ENCODE data around the gene OR9G4. TPM values are rescaled to one million over a fixed set of nuclear protein-coding genes. Genes with fewer than 3 reads are reported as not detected.

Gene OR9G4
- total RNA-seq = not detected
- long read RNA-seq = 0 reads

DNA sequence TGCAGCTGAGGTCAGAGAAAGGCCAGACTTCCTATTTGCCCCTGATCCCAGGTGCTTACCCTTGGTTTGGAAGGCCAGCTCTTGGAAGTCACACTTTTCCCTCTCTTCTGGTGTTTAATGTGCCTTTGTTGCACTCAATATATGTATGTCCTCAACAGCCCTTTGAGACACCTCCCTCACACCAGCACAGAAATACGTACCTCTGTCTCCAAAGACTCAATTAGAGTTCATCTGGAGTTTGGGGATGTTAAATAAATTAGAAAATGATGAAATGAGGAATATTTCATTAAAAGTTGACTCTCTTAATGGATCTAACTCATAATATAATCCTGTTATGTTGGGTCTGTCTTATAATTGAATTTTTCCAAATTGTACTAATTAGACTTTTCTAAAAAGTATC is at the start of gene OR9G4:
Gene OR9G4 (minus strand): TSS at position 101 of the 400 bp plus-strand sequence. CDS start 4,931 bp downstream, outside the sequence.
- intact Hi-C loops (cut with DNase I) = no loop called here
- no peak for ATAC-seq
- no peak for DNase-seq (ENCODE audit: missing footprints)

DNA sequence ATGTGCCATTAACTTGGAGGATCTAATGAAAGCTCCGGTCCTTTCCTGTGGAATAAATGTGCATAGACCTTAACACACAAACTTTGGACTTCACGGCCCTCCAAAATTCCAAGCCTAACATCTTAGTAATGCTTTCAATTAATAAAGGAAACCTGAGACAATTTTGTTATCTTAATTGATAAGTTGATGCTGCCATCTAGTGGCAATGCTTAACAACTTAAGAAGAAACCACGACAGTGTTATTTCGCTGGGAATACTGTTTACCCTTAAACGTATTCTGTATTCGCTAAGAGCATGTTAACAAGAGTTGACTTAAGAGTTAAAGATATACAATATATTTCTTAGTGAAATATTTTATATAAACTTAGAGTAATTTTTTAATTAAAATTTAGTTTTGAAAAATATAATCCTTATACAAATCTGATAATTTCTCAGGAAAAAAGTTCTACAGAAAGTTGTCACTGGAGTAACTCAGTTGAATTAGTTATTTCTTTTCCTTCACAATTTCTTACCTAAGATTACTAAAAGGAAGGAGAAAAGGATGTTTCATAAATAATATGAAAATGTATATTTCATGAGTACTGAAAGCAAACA is 35.0 kb upstream of the OR9G4 start:
- DNase-seq (ENCODE audit: missing footprints) (no peak), ATAC-seq (no peak)
- intact Hi-C loops (cut with DNase I) = loop anchor here (10.0 kb wide), 2 partner anchors 159 to 839 kb away; no protein-coding TSS in a partner anchor

DNA sequence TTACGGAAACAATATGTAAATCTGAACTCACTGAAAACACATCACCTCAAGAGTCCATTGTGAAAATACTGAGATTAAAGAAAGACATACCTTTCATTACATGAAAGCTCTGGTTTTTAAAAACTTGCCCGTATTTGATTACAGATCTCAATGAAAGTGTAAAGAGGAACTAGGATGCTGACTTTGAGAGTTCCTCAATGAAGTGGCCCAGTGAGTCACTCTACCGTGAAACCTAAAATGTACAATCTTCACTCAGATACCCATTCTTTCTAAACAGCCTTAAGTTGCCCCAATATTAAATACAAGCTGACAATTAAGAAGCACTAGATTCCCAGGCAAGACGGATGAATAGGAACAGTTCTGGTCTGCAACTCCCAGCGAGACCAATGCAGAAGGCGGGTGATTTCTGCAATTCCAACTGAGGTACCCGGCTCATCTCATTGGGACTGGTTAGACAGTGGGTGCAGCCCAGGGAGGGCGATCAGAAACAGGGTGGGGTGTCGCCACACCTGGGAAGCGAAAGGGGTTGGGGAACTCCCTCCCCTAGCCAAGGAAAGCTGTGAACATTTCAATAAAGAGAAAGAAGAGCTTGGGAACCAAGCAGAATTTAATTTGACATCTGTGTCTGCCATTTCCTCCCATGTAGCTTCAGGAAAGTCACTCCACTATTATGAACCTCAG is 33.8 kb upstream of the OR9G4 start:
- intact Hi-C loops (cut with DNase I) = loop anchor here (10.0 kb wide), 2 partner anchors 158 to 838 kb away; no protein-coding TSS in a partner anchor
- DNase-seq (ENCODE audit: missing footprints) (no peak), ATAC-seq (no peak)

DNA sequence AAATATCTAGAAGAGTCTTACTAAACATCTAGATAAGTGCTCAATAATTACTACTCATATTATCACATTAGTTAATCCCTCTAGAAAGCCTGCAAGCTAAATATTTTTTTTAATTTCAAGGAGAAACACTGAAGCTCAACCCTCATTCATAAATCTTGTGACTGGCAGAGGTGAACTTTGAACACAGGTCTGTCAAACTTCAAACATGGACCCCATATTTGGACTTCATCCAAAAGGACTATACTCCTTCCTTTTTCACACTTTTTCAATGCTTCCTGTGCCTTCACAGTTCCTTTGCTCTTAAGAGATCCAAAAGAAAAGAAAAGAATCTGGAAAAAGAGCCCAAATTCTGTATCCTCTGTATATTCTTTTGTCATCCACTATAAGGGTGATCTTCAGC is 28.3 kb upstream of the OR9G4 start:
- no peak for DNase-seq (ENCODE audit: missing footprints)
- intact Hi-C loops (cut with DNase I) = no loop called here
- ATAC-seq = no peak

DNA sequence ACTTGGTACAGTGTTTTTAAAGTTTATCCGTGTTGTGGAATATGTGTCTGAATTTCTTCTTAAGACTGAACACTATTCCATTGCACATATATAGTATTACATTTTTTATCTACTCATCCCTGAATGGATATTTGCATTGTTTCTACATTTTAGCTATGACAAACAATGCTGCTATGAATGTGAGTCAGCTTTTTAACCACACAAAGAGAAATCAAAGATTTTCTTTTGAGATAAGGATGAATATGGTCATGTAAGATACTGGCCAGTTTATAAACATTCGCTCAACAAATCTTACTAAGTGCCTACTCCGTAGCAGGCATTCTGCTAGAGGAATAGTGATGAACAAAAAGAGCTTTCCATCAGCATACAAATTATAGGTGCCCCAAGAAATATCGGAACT is 16.5 kb upstream of the OR9G4 start:
- intact Hi-C loops (cut with DNase I) = no loop called here
- ATAC-seq = no peak
- DNase-seq (ENCODE audit: missing footprints) = no peak

DNA sequence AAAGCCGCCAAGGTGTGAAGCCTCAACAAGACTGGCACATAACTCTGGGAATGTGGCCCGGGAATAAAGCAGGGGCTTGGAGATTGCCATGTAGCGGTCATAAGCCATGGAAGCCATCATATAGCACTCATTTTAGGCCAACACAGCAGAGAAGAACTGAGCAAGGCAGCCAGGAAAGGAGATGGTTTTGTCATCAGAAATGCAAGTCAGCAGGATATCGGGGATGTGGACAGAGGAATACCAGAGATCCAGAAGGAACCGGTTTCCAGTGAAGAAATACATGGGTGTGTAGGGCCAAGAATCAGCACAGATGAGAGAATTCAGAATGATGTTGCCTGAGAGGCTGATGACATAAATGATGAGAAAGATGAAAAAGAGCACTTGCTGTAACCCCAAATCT is 3.0 kb upstream of the OR9G4 start:
- ATAC-seq = no peak
- intact Hi-C loops (cut with DNase I) = no loop called here
- DNase-seq (ENCODE audit: missing footprints) = no peak

DNA sequence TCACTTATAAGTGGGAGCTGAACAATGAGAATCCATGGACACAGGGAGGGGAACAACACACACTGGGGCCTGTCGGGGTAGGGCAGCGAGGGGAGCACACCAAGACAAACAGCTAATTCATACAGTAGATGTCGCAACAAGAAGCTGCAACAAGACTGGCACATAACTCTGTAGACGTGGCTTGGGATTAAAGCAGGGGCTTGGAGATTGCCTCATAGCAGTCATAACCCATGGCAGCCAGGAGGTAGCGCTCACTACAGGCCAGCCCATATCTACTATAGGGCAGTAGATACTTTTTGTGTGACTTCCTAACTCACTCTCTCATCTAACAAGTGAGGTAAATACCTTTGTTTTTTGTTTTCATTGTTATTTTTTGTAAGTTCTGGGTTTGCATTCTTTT is 1.7 kb upstream of the OR9G4 start:
- ATAC-seq (no peak), DNase-seq (ENCODE audit: missing footprints) (no peak)
- intact Hi-C loops (cut with DNase I) = no loop called here

DNA sequence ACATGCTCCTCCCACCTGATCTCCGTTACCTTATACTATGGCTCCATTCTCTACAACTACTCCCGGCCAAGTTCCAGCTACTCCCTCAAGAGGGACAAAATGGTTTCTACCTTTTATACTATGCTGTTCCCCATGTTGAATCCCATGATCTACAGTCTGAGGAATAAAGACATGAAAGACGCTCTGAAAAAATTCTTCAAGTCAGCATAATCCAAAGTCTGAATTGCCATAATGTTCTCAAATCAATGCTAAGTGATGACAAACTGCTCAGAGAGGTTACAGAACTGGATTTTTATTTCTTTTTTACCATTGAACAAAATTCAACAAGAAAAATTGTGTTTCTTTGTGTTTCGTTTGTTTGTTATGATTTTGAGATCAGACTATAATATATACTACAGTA is 7.6 kb downstream of the OR9G4 start:
- DNase-seq (ENCODE audit: missing footprints) (no peak), ATAC-seq (no peak)
- intact Hi-C loops (cut with DNase I) = no loop called here

DNA sequence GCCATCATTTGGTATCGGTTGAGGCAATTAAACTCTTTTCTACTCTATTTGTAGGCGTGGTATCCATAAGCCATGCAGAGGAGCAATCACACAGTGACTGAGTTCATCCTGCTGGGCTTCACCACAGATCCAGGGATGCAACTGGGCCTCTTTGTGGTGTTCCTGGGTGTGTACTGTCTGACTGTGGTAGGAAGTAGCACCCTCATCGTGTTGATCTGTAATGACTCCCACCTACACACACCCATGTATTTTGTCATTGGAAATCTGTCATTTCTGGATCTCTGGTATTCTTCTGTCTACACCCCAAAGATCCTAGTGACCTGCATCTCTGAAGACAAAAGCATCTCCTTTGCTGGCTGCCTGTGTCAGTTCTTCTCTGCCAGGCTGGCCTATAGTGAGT is 8.4 kb downstream of the OR9G4 start:
- ATAC-seq (no peak), DNase-seq (ENCODE audit: missing footprints) (no peak)
- intact Hi-C loops (cut with DNase I) = no loop called here

DNA sequence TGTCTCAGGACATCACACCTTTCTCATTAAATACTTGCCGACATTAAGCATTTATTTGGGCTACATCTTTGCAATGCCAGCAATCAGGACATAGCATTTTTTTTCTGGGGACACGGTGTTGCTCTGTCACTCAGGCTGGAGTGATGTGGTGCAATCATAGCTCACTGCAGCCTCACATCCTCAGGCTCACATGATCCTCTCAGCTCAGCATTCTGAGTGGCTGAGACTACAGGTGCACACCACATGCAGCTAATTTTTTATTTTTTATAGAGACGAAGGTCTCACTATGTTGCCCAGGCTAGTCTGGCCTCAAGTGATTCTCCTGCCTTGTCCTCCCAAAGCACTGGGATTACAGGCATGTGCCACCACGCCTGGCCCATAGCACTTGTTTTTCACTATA is 28.0 kb downstream of the OR9G4 start:
- no peak for ATAC-seq
- intact Hi-C loops (cut with DNase I) = no loop called here
- DNase-seq (ENCODE audit: missing footprints) = no peak

DNA sequence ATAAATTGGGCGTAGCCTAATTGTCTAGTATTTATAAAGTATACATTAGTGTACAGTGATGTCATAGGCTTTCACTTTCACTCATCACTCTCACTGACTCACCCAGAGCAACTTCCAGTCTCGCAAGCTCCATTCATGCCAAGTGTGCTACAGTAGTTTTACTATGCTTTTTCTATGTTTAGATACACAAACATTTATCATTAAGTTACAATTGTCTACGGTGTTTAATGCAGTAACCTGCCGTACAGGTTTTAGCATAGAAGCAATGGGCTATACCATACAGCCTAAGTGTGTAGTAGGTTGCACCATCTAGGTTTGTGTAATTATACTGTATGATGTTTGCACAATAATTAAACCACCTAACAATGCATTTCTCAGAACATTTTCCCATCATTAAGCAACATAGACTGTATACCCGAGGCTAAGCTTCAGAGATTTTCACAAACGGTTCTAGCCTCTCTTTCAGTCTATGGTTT is 32.1 kb downstream of the OR9G4 start:
- ATAC-seq (no peak), DNase-seq (ENCODE audit: missing footprints) (no peak)
- intact Hi-C loops (cut with DNase I) = no loop called here

DNA sequence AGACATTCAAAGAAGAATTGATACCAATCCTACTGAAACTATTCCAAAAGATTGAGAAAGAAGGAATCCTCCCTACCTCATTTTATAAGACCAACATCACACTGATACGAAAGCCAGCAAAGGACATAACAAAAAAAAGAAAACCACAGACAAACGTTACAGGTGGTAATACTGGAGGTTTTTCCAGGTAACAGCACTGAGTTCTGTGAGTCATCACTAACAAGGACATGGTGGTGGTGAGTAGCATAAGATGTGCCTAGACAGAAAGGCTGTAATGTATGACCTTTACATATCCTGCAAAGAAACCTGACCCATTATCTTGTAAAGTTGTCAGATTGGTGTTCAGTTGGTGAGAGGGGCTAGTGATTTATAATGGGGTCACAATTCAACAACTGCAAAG is 34.3 kb downstream of the OR9G4 start:
- intact Hi-C loops (cut with DNase I) = no loop called here
- no peak for ATAC-seq
- no peak for DNase-seq (ENCODE audit: missing footprints)

DNA sequence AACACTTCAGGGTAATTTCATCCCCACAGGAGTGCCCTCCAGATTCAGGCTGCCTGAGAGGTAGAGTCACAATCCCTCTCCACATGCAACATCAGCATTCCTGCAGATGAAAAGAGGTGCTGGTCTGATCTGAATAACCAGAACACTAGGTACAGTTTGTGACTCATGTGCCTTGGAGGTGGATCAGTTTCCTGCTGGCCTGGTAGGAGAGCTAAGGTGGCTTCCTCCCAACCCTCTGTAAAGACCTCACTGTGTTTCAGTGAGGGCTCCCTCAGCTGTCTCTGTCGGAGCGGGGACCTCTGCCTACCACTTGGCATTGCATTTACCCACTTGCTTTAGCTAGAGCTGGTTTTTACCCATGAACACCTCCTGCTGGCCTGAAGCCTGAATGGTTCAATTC is 42.0 kb downstream of the OR9G4 start:
- intact Hi-C loops (cut with DNase I) = no loop called here
- ATAC-seq (no peak), DNase-seq (ENCODE audit: missing footprints) (no peak)

DNA sequence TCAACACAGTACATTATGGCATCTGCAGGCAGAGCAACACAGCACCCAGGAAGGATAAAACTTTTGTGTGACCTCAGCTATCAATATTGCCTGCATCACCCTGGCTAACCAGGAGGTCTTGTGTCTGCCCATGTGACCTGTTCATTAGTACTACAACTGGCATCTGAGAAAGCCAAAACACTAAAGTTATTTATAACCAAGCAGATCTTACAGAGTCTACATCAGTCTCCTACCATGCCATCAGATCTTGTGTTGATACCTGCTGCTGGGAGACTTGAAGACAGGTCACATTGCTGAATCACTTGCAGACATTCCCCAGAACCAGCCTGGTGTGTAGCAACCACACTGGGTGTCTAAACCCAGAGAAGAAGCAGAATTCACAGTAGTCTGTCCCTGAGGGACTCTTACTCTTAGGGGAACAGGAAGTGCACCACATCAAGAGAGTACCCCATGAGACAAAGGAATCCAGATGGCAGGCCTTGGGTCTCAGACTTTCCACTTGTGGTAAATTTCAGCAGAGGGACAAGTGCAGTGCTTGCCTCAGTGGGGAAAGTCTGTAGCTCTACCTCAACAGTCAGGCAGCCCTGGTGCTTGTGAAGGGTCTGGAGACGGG is 42.6 kb downstream of the OR9G4 start:
- intact Hi-C loops (cut with DNase I) = no loop called here
- DNase-seq (ENCODE audit: missing footprints) (no peak), ATAC-seq (no peak)

DNA sequence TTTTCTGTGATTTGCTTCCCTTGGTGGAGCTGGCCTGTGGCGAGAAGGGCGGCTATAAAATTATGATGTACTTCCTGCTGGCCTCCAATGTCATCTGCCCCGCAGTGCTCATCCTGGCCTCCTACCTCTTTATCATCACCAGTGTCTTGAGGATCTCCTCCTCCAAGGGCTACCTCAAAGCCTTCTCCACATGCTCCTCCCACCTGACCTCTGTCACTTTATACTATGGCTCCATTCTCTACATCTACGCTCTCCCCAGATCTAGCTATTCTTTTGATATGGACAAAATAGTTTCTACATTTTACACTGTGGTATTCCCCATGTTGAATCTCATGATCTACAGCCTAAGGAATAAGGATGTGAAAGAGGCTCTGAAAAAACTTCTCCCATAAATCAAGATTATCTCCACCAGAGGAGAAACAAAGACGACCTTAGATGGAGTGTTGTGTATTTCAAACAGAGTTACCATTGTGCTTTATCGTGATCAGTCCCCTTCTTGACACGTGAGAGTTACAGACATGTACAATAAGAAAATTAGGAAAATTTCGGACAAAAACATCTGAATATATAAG is 47.5 kb downstream of the OR9G4 start:
- no peak for DNase-seq (ENCODE audit: missing footprints)
- ATAC-seq = no peak
- intact Hi-C loops (cut with DNase I) = no loop called here

DNA sequence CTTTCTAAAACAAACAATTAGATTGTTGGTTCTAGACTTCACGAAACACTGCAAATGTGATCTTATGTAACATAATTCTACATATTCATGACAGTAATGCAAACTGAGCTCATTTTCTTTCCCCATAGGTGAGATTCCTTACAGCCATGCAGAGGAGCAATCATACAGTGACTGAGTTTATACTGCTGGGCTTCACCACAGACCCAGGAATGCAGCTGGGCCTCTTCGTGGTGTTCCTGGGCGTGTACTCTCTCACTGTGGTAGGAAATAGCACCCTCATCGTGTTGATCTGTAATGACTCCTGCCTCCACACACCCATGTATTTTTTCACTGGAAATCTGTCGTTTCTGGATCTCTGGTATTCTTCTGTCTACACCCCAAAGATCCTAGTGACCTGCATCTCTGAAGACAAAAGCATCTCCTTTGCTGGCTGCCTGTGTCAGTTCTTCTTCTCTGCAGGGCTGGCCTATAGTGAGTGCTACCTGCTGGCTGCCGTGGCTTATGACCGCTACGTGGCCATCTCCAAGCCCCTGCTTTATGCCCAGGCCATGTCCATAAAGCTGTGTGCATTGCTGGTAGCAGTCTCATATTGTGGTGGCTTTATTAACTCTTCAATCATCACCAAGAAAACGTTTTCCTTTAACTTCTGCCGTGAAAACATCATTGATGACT is 48.1 kb downstream of the OR9G4 start:
- intact Hi-C loops (cut with DNase I) = no loop called here
- no peak for ATAC-seq
- no peak for DNase-seq (ENCODE audit: missing footprints)

DNA sequence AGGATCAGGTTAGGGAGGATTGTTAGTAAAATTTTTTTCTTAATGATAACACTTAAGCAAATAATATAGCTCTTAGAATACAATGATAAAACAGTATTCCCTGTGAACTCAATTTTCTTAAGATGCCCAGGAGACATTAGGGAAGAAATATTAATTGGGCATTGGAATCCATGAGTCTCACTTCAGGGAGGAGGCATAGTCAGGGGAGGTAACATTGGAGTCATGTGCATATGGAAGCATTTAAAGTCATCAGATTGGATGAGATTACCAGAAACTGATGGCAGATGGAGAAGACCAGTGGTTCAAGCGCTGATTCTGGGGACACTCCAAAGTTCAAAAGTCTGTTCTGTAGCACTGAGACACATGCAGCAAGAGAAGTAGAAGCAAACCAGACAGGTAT is 49.7 kb downstream of the OR9G4 start, which contains the start of gene OR9G1:
Gene OR9G1 (plus strand): TSS at position 301 of the 400 bp plus-strand sequence. CDS start 1,293 bp downstream, outside the sequence.
- DNase-seq (ENCODE audit: missing footprints) (no peak), ATAC-seq (no peak)
- intact Hi-C loops (cut with DNase I) = no loop called here

DNA sequence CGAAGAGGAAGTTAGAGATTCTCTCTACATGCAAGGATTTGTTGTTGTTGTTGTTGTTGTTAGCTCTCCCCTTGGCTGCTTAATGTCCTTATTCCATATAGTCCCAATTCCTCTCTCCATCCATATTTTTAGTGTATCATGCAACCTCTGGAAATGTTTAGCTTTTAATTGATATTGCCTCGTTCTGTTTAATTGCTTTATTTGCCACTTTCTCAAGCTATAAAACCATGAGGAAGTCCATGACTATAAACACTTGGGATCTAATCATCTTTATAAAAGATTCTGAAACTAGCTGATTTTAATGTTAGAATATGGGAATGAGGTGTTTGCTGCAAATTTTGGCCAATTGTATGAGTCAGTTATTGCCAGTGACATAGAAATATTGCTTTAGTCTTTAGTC is 55.1 kb downstream of the OR9G4 start:
- no peak for DNase-seq (ENCODE audit: missing footprints)
- intact Hi-C loops (cut with DNase I) = no loop called here
- no peak for ATAC-seq
